Measurements from ENCODE around the gene SUCNR1.

SUCNR1 gene

GRCh38 chr3:151933234-151933853, 59.9 kb downstream of the SUCNR1 start:
- Mint-ChIP-seq H3K27ac (no peak overlapping the region), H3K27me3 (ENCODE audit: low read depth, poor library complexity) (no peaks in the 10 kb centered on the region), H3K4me3 (no peak overlapping the region), H3K4me1 (no peaks in the 10 kb centered on the region), H3K9me3 (peaks cover 9% of the 10 kb centered on the region), H3K36me3 (ENCODE audit: low read depth) (no peaks in the 10 kb centered on the region)
- DNase-seq: no peak
- TF ChIP-seq, protein P1, sequence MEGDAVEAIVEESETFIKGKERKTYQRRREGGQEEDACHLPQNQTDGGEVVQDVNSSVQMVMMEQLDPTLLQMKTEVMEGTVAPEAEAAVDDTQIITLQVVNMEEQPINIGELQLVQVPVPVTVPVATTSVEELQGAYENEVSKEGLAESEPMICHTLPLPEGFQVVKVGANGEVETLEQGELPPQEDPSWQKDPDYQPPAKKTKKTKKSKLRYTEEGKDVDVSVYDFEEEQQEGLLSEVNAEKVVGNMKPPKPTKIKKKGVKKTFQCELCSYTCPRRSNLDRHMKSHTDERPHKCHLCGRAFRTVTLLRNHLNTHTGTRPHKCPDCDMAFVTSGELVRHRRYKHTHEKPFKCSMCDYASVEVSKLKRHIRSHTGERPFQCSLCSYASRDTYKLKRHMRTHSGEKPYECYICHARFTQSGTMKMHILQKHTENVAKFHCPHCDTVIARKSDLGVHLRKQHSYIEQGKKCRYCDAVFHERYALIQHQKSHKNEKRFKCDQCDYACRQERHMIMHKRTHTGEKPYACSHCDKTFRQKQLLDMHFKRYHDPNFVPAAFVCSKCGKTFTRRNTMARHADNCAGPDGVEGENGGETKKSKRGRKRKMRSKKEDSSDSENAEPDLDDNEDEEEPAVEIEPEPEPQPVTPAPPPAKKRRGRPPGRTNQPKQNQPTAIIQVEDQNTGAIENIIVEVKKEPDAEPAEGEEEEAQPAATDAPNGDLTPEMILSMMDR (IDR thresholded peaks at IDR 0.05): no peak

Data from nephron progenitor cell (in vitro differentiated cells).